ENCODE results near the gene PKLR. TPM values are rescaled to one million over a fixed set of nuclear protein-coding genes. Genes with fewer than 3 reads are reported as not detected.

The PKLR gene
- total RNA-seq, 1 experiment from 2014 or later = not detected

DNA sequence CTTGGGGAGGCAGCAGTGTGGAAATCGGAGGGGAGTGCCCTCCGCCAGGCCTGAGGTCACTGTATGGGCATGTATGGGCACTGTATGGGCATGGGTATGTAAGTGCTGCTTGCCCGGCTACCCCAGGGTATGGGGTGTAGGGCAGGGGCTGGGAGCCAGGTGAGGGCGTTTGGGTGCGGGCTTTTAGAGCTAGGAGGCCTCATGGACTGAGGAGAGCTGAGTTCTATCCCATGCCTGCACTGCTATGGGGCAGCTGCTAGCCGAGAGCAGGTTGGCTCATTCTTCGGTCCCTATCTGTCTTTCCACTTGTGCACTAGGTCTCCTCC lies 5.3 kb downstream of the PKLR start:
- Mint-ChIP-seq H3K27ac (no peak overlapping the region; a peak in 1 of 7 replicates), H3K9me3 (no peaks in the 10 kb centered on the region; a peak in 1 of 5 replicates), H3K27me3 (ENCODE audit: low read depth) (peaks cover 18% of the 10 kb centered on the region), H3K4me1 (peaks cover 12 to 23% of the 10 kb centered on the region in 2 experiments), H3K4me3 (peak overlapping the region; percentile 17 to 74; a peak in 3 of 5 replicates), H3K36me3 (ENCODE audit: insufficient read depth in 1 of 3, low read depth in 3 of 3) (no peaks in the 10 kb centered on the region)
- H2BK120ac ChIP-seq (ENCODE audit: low read depth, low read length, poor library complexity, severe bottlenecking) = no peak overlapping the region
- H3K79me1 ChIP-seq (ENCODE audit: insufficient read depth, low read depth, low read length, poor library complexity, severe bottlenecking) = no peaks in the 10 kb centered on the region
- no peak overlapping the region for H3K14ac ChIP-seq (ENCODE audit: insufficient read depth, low read length)
- H4K20me1 ChIP-seq (ENCODE audit: control insufficient read depth, insufficient read depth, insufficient read length) = no peaks in the 10 kb centered on the region
- no peak overlapping the region for H3K23ac ChIP-seq (ENCODE audit: insufficient read length, low read depth, low read length)
- H3K4me1 ChIP-seq (ENCODE audit: insufficient read depth, low read length) = no peaks in the 10 kb centered on the region; the same call in 1 of the 2 replicates
- H2BK20ac ChIP-seq (ENCODE audit: low read depth, low read length, poor library complexity, severe bottlenecking) = no peak overlapping the region
- no peak for DNase-seq
- no peak overlapping the region for H3T11ph ChIP-seq (ENCODE audit: low read length)
- H3K9ac ChIP-seq (ENCODE audit: extremely low read depth, insufficient read length, low read length) = no peak overlapping the region
- peak overlapping the region; percentile 67 for H3K4me2 ChIP-seq (ENCODE audit: insufficient read depth, insufficient read length, low read length)
- peaks cover 12% of the 10 kb centered on the region for H3K23me2 ChIP-seq (ENCODE audit: insufficient read length, low read depth, low read length, poor library complexity, severe bottlenecking)
- H3K56ac ChIP-seq (ENCODE audit: insufficient read length, low read depth, low read length) = no peak overlapping the region
- H4K91ac ChIP-seq (ENCODE audit: insufficient read length, low read depth, low read length) = no peak overlapping the region
- no CpG with 5 or more reads among the region's 7 CpGs for WGBS (ENCODE audit: extremely low coverage, insufficient read length, low lambda C conversion rate)
- H4K8ac ChIP-seq (replicated peaks; ENCODE audit: insufficient read length, low read depth, low read length) = no peak overlapping the region
- H2AK5ac ChIP-seq (ENCODE audit: insufficient read length, low read length) = no peak overlapping the region
- no peak overlapping the region for H2BK12ac ChIP-seq (ENCODE audit: insufficient read length, low read depth, low read length)
- no peak overlapping the region for H2AFZ ChIP-seq (ENCODE audit: low read length)
- no peak overlapping the region for H2BK15ac ChIP-seq (ENCODE audit: low read depth, low read length)
- no peak overlapping the region for H3K4ac ChIP-seq (ENCODE audit: low read depth, low read length)
- H3K9me3 ChIP-seq (ENCODE audit: control insufficient read depth, low read depth, low read length) = no peaks in the 10 kb centered on the region
- H2BK5ac ChIP-seq (ENCODE audit: insufficient read length, low read length) = no peak overlapping the region
- H3K27ac ChIP-seq (ENCODE audit: insufficient read length, low read depth, low read length) = no peak overlapping the region
- no peak overlapping the region for H4K5ac ChIP-seq (ENCODE audit: insufficient read length, low read depth, low read length)
- no peaks in the 10 kb centered on the region for H3K79me2 ChIP-seq (ENCODE audit: insufficient read depth, low read length)
- H3K27me3 ChIP-seq (ENCODE audit: insufficient read depth, low read length) = no peaks in the 10 kb centered on the region; the same call in 1 of the 2 replicates
- no peak overlapping the region for H3K18ac ChIP-seq (ENCODE audit: insufficient read length, low read depth, low read length)
- TF ChIP-seq, protein P1, sequence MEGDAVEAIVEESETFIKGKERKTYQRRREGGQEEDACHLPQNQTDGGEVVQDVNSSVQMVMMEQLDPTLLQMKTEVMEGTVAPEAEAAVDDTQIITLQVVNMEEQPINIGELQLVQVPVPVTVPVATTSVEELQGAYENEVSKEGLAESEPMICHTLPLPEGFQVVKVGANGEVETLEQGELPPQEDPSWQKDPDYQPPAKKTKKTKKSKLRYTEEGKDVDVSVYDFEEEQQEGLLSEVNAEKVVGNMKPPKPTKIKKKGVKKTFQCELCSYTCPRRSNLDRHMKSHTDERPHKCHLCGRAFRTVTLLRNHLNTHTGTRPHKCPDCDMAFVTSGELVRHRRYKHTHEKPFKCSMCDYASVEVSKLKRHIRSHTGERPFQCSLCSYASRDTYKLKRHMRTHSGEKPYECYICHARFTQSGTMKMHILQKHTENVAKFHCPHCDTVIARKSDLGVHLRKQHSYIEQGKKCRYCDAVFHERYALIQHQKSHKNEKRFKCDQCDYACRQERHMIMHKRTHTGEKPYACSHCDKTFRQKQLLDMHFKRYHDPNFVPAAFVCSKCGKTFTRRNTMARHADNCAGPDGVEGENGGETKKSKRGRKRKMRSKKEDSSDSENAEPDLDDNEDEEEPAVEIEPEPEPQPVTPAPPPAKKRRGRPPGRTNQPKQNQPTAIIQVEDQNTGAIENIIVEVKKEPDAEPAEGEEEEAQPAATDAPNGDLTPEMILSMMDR (conservative IDR thresholded peaks at IDR 0.05) = no peak
